Dedifferentiated amniotic fluid mesenchymal stem cell (primary cell): ENCODE results near the gene CDH6.

Experiments used
- DNase-seq: peaks from one replicate; pipeline ENCODE4 v3.0.0-alpha.2; 2016; ENCODE audit errors: extremely low spot score

The CDH6 gene

DNA sequence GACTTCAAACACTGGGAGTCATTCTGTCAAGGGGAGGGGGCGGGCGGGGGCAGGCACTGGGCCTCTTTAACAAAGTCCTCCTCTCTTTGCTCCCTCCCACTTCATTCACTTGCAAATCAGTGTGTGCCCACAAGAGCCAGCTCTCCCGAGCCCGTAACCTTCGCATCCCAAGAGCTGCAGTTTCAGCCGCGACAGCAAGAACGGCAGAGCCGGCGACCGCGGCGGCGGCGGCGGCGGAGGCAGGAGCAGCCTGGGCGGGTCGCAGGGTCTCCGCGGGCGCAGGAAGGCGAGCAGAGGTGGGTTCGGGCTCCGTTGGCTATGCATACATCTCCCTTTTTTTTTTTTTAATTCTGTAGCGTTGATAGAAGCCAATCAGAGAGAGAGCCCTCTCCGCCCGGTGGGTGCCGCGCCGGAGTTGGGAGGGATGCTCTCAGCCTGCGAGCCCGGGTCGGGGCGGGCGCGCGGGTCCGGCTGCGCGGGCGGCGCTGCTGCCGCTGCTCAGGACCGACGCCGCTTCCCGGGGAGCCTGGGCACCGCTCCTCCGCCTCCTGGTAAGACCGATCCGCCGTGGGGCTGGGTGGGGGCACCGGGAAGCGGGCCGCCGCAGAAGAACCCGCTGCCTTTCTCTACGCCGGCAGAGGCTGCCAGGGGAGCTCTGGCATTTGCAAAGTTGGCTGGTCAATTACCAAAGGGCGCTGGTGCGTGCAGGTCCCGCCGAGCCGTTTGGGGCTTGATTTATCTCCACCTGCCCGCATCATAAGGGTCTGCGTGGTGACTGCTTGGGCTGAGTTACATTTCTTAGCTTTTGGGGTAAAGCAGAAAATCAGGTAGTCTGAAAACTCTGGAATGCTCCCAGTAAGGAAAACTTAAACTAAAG, at the start of gene CDH6:
TSS of gene CDH6 (plus strand) at position 96 of the 877 bp plus-strand sequence. CDS start 73,788 bp downstream, outside the sequence.
- peak; percentile 68 for DNase-seq

DNA sequence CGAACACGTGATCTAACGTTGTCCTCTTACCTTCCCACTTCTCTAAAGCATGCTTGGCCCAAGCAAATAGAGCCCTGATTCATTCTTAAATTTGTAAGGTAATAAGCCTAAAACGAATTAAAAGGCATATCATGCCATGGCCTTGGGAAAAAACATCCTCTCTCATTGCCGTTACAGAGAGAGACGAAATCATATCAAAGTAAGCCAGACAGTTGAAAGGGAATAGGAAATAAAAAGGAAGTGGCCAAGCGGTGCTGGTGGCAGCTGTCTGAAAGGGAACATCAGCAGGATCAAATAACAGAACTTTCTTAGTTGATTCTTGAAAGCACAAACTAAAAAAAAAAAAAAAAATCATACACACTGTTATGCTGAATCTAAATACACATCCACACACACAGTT, 49.1 kb upstream of the CDH6 start:
- no peak for DNase-seq

DNA sequence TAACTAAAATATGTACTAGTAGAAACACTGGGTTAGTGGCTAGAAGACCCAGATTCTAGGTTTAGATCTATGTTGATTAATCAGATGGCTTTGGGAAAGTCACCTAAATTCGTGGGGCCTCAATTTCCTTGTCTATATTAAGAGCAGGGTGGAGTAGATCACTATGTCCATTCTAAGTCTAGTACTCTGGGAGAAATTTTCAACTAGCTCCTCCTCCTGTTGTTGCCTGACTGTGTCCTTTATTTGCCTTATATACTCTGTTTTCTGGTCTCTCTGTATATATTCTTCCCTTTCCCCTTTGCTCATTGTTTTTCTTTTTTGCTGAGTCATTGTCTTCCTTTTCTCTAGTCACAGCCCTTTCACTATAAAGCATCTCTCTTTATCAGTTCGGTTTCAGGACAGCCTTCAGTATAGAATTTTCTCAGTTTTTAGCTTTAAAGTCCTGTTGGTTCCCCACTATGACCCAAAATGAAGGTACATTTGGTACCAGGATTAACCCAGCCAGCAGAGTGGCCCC, 44.5 kb upstream of the CDH6 start:
- no peak for DNase-seq

- DNase-seq: peak; percentile 49
These were observed 40.0 kb upstream of the CDH6 start for GRCh38 chr5:31153521-31153920.

- no peak for DNase-seq
These were observed 36.8 kb upstream of the CDH6 start for GRCh38 chr5:31156631-31157160.

GRCh38 chr5:31157720-31158119, 35.8 kb upstream of the CDH6 start:
- DNase-seq: no peak

- no peak for DNase-seq
These were observed 34.8 kb upstream of the CDH6 start for GRCh38 chr5:31158686-31159085.

DNA sequence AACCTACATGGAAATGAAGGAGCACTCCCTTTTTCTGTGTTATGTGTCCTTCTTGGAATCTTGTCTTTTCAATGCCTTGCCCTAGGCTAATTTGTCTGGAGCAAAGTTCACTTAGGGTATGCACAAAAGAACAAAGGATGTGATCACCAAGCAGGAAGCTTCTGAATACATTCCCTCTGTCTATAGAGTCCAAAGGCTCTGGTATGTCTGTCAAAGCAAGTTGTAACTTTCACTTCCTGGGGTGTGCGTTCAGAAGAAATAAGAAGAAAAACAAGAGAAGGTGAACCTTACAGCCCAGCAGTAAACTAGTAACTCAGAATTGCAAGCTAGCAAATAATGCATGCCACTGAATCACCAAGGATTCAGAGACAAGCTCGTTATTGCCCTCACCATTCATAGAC, 31.7 kb upstream of the CDH6 start:
- no peak for DNase-seq

- no peak for DNase-seq
These were observed 27.8 kb upstream of the CDH6 start for GRCh38 chr5:31165729-31166128.

GRCh38 chr5:31169379-31169778, 24.1 kb upstream of the CDH6 start:
- DNase-seq: no peak

- DNase-seq: no peak
These were observed 20.6 kb upstream of the CDH6 start for GRCh38 chr5:31172881-31173280.

DNA sequence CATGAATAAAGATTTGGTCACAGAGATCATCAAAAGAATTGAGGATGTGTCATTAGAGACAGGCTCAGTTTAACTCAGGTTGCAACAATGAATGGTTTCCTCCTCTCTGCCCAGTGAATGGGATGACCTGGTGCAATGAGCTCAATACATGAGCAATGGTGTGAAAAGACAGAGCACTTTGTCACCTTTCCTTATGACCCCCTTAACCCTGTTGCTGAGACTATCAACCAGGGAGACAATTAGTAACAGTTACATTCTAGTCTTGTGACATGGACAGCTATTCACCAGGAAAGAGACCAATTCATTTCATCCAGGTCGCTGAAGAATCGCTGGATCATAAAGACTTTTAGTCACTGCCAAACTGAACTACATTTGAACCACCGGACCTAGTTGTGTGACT, 19.9 kb upstream of the CDH6 start:
- no peak for DNase-seq

DNA sequence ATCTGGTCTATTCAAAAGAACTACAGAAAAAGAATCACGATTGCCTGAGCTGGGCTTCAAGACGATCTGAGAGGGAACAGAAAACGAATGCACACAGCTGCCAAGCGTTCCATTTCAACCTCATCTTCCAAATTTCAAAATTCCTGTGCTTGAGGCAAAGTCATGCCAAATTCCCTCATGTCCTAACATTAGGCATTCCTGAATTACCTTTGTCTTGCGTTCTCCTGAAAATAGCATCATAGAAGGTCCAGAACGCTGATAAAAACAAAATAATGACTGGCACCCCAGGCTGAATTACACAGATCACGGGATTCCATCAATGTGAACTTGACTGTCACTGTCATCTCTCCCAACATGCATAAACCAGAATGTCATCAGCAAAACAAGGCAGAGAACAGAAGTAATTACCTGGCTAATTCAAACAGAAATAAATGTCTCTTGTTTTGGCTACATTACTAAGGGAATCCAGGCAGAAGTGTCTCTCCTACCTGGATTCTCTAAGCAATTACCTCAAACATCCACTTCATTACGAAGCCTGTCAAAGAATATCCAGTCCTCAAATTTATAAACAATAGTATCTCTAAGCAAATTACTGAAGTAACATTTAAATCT, 12.0 kb upstream of the CDH6 start:
- DNase-seq: no peak

GRCh38 chr5:31182136-31182535, 11.3 kb upstream of the CDH6 start:
- DNase-seq: no peak

DNA sequence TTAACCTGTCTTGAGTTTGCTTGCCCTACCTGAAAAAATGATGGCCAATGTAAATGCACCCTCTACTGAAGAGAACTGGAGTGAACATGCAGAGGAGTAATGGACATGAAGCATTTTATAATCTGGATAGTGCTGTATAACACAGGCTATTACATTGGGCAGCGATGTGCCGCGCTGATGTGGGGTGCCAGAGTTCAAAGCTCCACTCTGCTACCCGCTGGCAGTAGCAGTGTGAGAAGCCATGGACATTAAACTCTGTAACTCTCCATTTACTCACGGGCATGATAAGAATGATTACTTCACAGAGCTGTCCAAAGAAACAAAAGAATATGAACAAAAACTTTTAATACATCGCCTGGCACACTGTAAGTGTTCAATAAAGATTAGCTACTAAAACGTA, 7.5 kb upstream of the CDH6 start:
- no peak for DNase-seq

DNA sequence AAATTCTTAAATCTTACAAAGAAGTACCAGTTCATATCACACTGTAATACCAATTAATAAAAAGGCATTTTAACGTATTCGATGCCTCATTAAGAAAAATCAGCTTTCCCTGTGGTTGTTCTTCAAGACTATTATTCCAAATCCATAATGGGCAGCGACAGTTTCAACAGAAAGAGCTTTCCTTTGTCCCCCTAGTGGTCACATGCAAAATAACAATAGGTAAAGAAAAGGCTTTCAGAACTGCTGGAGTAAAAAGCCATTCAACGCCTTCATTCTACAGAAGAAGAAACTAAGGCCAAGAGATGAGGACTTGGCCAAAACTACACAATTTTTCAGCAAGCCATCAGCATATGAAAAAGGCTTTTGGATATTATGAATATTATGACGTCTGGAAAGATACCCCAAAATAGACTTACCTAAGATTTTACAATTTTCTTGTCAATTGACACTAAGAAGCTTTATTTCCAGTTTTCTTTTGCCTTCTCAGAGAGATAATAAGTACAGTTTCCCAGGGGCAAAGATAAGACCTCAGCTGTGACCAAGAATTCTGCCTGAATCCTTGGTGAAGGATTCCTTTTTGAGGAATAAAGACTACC, 6.7 kb upstream of the CDH6 start:
- DNase-seq: peak; percentile 61

- DNase-seq: no peak
These were observed 5.9 kb upstream of the CDH6 start for GRCh38 chr5:31187591-31187990.

DNA sequence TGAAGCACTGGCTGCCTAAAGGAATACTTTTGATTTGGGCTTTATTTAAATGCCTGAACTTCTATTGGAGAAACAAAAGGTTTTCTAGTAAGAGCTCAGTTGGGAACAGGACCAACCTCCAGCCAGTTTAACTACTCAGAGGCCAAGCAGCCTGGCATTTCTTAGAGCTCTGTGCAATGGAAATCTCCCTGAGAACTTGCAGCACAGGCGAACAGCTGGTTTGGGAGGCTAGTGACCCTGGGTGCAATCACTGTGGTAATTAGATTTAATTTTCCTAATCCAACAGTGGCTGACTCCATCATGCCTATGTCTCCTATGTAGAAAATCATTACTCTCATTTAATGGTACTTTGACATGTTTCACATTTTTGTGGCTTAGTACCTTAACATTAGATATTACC, 1.0 kb upstream of the CDH6 start:
- no peak for DNase-seq

DNA sequence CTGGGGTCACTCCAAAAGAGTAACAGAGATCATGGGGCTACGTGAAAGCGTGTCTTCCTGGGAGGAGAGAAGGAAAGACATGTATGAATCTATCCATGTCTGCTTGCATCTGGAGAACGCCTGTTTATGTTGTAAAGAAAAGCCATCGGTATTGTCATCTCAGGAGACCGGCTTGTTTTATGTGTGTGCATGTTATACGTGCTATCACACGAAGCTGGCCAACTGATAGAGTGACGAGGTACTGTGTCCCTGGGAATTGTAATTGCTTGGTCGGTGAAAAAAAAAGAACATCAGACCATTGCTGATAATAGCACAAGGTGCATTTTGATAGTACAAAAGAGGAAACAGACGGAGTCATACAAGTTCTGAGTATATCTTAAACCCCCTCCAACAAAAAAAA, 370 bp upstream of the CDH6 start:
- no peak for DNase-seq

DNA sequence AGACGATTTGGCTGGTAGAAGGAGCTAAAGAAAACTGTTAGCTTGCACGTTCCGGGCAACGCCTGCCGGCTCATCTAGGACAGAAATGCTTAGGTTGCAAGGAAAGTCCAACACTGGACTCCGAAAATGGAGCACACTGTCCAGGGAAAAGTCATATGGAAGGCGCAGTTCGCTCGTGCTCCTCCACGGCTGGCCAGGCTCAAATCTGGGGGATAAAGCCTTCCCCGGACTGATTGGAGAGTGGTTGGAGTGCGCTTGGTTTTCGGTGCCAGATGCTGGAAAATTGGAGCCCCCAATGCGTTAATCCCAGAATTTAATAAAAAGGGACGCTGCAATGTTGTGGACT, 955 bp downstream of the CDH6 start:
- DNase-seq: peak; percentile 22

DNA sequence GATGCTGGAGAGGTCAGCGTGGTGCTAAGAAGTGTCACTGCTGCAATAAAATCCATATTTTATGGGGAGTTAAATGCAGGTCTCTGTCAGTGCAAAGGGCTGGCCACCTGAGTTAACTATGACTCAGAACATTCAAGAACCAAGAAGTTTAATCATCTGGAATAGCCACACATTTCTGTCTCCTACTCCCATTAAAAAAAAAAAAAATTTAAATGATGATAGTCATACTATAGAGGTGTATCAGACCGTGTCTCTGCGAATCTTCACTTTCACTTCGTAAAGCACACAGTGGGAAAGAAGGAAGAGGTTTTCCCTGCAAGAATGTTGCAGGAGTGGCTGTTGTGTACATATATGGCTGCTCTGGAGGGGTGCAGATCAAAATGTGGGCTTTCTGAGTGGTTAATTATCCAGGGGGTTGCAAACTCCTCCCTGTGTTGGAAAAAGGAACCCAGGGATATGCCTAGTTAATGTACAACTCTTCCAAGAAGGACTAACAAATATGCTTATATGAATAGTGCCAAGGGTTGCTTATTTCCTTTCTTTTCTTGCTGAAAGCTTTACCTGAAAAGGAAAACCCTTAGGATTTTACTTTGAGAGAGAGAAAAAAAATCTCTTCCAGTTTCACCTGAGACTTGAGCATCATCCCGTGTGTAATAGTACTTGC, 1.5 kb downstream of the CDH6 start:
- DNase-seq: no peak

- DNase-seq: no peak
These were observed 2.8 kb downstream of the CDH6 start for GRCh38 chr5:31196309-31196708.
